Measurements from ENCODE around the gene CDKN2A.

Gene CDKN2A

GRCh38 chr9:22005702-22006606 lies 11.8 kb upstream of the CDKN2A start:
- DNase-seq (ENCODE audit: low read depth) = no peak

DNA sequence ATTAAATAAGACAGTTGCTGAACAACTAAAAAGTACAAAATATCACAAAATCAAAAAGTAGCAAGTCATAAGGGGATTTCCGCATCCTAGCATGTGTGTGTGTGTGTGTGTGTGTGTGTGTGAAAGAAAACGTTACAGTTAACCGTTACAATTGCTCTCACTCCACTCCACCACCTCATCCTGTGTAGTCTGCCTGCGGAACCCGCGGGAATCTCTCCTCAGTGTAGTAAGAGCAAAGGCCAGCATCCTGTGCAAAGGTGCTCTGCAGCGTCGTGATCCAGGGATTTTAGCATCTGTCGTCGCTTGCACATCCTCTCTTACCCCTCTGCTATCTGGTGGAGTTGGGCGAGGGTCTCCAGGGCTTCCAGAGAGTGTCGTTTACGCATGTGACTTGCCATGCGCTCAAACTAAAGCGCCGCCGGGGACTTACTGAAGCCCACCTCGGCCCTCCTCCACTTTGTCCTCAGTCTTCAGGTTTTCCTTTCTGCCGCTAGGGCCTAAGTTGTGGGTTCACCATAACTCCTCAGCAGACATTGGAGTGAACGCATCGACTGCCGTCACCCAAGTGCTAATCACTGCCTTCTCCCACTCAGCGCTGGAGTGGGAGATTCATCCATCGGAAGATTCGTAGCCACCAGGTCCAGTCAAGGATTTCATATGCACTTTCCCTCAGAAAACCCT lies 11.0 kb upstream of the CDKN2A start:
- no peak for DNase-seq (ENCODE audit: low read depth)

DNA sequence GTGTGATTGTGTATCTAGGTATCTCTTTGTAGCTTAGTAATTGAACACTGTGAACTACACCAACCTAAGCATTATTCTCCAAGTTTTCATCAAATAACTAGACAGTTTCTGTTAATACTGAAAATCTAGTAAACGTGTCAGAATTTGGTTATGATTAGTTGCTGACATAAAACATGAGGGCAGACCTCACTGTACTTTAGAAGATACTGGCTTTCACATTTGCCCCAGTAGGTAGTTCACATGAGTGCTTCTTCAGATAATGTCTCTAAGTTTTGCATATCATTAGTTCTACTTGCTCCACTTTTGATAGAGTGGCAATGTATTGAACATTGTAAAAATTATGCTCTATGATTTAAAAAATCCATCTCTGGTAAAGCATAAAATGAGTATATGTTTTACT lies 7.8 kb upstream of the CDKN2A start:
- DNase-seq (ENCODE audit: low read depth) = no peak

GRCh38 chr9:21998026-21998425 lies 3.8 kb upstream of the CDKN2A start:
- no peak for DNase-seq (ENCODE audit: low read depth)

DNA sequence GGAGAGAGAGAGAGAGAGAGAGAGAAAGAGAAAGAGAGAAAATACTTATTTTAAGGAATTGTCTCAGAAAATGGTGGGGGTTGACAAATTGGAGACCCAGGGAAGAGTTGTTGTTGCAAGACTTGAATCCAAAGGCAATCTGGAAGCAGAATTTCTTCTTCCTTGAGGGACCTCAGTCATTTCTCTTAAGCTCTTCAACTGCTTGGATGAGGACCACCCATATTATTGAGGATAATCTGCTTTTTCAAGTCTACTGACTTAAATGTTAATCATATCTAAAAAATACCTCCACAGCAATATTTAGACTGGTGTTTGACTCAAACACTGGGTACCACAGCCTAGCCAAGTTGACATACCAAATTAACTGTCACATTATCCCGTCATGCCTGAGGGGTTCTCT lies 3.3 kb upstream of the CDKN2A start:
- no peak for DNase-seq (ENCODE audit: low read depth)

- DNase-seq (ENCODE audit: low read depth) = no peak
These were observed 2.7 kb upstream of the CDKN2A start for GRCh38 chr9:21996858-21997257.

DNA sequence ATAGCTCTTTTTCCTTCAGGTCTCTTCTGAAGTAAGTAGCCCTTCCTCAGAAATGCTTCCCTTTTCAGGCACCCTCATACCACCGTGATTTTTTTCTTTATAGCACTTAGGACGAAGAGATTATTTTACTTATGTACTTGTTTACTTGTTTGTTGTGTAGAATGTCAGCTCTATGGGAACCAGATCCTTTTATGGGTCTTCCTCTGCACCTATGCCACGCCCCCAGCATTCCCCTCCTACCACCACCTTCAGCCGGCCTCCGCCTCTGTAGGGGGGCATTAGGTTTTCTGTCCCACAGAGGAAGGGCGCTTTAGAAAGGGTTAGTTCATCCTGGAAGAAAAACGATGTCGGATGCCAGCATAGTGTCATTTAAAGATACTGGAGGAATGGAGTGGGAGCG lies 2.2 kb upstream of the CDKN2A start:
- no peak for DNase-seq (ENCODE audit: low read depth)

- no peak for DNase-seq (ENCODE audit: low read depth)
These were observed 1.6 kb upstream of the CDKN2A start for GRCh38 chr9:21995666-21996398.

GRCh38 chr9:21995006-21995665 lies 944 bp upstream of the CDKN2A start:
- peak; percentile 69 for DNase-seq (ENCODE audit: low read depth)

- peak; percentile 36 for DNase-seq (ENCODE audit: low read depth)
These were observed 389 bp upstream of the CDKN2A start, which contains the start of gene CDKN2B-AS1 for GRCh38 chr9:21994556-21995005. CDKN2B-AS1 (plus strand) TSS chr9:21994791.

DNA sequence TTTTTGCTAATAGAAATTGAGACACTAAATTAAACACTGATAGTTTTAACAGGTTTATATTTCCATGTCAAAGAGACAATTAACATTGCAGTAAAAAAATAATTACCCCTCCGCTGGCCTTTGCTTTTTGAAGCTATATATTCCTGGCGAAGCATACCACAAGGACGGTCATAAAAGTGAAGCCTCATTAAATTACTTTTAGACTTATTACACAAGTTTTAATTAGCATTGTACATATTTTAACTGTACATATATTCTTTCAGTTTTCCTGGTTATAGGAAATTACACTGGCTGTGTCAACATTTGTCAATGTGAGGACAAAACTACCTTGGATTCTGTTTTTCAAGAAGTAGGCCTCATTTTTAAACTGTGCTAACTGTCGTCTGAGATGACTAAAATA lies 1.2 kb downstream of the CDKN2A start:
- no peak for DNase-seq (ENCODE audit: low read depth)

GRCh38 chr9:21991072-21991959 lies 2.9 kb downstream of the CDKN2A start:
- no peak for DNase-seq (ENCODE audit: low read depth)

DNA sequence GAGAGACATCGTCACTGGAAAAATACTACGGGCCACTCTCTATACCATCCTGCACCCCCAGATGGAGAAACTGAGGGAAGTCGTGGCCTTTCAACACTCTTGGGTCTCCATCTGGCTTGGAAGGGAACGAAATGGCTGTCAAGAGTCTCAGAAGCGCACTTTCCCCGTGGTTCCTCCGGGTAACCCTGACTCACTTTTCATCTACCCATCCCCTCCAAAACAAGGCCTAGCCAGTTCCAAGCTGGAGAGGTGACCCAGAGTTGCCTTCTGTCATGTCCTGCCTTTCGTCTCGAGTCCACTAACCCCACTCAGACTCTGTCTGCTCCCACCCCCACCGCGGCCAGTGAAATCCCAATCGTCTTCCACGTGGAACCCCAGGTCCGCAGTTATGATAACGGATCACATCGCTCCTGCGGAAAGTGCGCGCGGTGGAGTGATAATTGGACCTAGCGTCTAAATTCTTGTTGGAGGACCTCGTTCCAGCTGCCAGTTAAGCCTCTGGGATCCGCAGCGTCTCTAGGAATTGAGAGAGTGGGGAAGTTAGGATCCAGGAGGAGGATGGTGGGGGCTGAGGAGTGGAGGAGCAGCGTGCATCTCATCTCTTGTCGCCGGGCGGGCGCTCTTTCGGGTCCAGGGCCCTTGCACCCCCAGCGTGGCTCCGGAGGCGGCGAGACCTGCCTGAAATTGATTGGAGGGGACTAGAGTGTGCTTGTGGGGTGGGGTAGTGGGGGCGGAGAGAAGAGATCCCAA lies 4.6 kb downstream of the CDKN2A start:
- DNase-seq (ENCODE audit: low read depth) = no peak

DNA sequence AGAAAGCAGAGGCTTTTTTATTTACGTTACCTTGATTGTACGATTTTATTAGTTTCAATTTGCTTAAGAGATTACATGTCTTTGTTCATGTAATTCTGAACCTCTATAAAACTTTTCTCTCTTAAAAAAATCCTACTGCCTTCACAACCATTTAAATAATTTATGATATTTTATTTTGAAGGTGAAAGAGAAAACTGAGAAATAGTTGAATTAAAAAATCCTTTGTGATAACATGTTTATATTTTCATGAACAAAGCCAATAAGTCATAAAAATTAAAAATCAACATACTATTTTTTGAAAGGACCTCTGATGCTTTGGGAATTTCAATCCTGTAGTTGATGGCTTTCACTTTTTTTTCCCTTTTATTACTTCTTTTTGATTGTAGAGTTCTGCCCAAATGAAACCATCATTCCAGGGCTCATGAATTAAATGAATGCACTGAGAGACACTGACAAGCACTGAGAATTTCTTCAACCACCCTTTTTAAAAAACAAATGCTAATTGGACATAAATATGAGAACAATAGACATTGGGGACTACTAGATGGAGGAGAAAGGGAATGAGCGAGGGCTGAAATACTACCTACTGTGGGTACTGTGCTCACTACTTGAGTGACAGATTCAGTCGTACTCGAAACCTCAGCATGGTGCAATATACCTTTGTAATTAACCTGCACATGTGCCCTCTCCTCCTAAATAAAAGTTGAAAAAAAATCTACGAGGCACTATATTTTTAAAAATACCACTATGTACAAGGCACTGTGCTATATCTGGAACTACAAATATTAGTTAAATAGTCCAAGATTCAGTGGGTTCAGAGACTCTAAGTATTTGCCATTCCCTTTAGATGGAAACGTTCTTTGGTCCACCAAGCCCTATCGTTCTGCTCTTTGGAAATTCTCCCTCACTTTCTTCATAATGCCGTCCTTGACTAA lies 5.9 kb downstream of the CDKN2A start:
- DNase-seq (ENCODE audit: low read depth) = no peak

- no peak for DNase-seq (ENCODE audit: low read depth)
These were observed 8.1 kb downstream of the CDKN2A start for GRCh38 chr9:21985964-21986667.

GRCh38 chr9:21984101-21984500 lies 10.1 kb downstream of the CDKN2A start:
- DNase-seq (ENCODE audit: low read depth) = no peak

DNA sequence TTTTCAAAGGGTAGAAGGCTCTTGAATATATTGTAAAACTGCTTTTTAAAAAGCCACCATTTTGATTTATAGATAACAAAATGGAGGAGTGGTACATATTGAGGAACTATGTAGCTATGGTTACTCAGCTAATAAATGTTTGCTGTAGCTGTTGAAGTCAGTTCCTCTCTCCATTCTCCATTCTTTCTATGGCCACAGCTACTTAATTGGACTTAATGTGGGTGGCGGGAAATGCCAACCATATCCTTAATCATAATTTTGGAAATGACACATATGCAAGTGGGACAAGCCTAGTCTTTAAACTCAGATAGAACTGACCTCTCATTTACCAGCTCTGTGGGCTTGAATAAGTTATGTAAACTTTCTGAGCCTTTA lies 10.6 kb downstream of the CDKN2A start:
- DNase-seq (ENCODE audit: low read depth) = no peak

DNA sequence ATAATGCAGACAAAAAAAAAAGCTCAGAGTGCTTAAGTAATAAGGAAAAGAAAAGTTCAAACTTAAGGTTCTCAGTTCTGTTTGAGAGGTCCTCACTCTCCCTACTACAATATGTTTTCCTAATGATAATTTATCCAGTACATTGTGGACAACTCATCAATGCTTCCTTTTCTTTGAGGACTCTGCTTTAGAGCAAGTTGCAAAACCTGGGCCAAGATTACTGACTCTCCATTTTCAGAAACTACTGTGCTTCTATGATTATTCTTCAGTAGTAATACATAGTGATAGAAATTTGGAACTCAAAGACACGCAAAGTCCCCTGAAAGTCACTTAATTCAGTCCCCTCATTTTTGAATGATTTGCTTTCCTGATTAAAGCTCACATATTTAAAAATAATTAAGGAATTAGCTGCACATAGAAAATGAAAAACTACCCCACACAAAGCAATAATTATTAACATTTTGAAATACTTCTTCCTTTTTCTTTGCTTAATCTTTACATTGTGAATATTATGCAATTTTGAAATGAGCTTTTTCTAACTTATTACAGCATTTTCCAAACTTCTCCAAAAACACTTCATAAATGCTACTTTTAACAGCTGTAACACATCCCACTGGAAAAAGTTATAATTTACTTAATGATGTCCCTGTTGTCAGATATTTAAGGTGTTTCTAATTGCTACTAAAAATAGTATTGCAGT lies 11.2 kb downstream of the CDKN2A start:
- no peak for DNase-seq (ENCODE audit: low read depth)
